Aorta (tissue), 5 donors: ENCODE results near the gene PERCC1. TPM values are rescaled to one million over a fixed set of nuclear protein-coding genes. Genes with fewer than 3 reads are reported as not detected.
"Not testable (repeated sequence)": the region's sequence is repeated elsewhere in the genome, so short reads cannot be mapped to it uniquely, and the experiment has no call there.

ENCODE experiments used
- ATAC-seq: fragments of 200-7000 bp; cut with Tn5 transposase; one replicate; pipeline ENCODE4 v1.9.1; 2022; ENCODE audit warnings: moderate library complexity; ENCODE audit not compliant: low FRiP score
- DNase-seq, 2 donors: peaks; one replicate each; pipeline ENCODE4 v3.0.0-alpha.2; 2020
- H3K27ac ChIP-seq, 2 donors: one replicate each; pipeline ENCODE4 v1.5.1; 2013; ENCODE audit warnings: low read length in 2 of 2, mild to moderate bottlenecking in 2 of 2, moderate library complexity in 2 of 2, control low read depth in 1 of 2, inconsistent platforms in 1 of 2, low read depth in 1 of 2
- H3K27me3 ChIP-seq, 2 donors: one replicate each; pipeline ENCODE4 v1.6.1; 2013; ENCODE audit warnings: control low read depth in 1 of 2, low read length in 1 of 2, mild to moderate bottlenecking in 1 of 2, moderate library complexity in 1 of 2; ENCODE audit not compliant: insufficient read depth in 2 of 2, control insufficient read depth in 1 of 2
- H3K36me3 ChIP-seq, 2 donors: one replicate each; pipeline ENCODE4 v1.6.1; 2013; ENCODE audit warnings: control low read depth in 1 of 2, low read length in 1 of 2, mild to moderate bottlenecking in 1 of 2; ENCODE audit not compliant: insufficient read depth in 2 of 2, control insufficient read depth in 1 of 2
- H3K4me1 ChIP-seq, 2 donors: one replicate each; pipeline ENCODE4 v1.6.1; 2013; ENCODE audit warnings: low read length in 2 of 2, control low read depth in 1 of 2, mild to moderate bottlenecking in 1 of 2, moderate library complexity in 1 of 2; ENCODE audit not compliant: insufficient read depth in 2 of 2, control insufficient read depth in 1 of 2
- H3K4me3 ChIP-seq, 2 donors: one replicate each; pipeline ENCODE4 v1.5.1; 2013; ENCODE audit warnings: low read length in 2 of 2, control low read depth in 1 of 2, mild to moderate bottlenecking in 1 of 2
- H3K9me3 ChIP-seq: one replicate; pipeline ENCODE4 v1.6.1; 2013; ENCODE audit warnings: mild to moderate bottlenecking, low read length; ENCODE audit not compliant: control insufficient read depth
- WGBS, 2 donors: extraction: QIAGEN DNeasy Blood & Tissue Kit; methylation state at CpG; one replicate each; pipeline ENCODE4 v1.1.7; 2013; 5-methylcytosine and 5-hydroxymethylcytosine counted together
- intact Hi-C, 2 donors: fragments of 100-400 bp; cut with DNase I; formaldehyde crosslinking; loops; one replicate each; pipeline versions ENCODE4 v1.14.2 to v1.15.0; 2022
- polyA plus RNA-seq, 2 donors: library from polyadenylated mRNA; stranded (reverse); fragments of 200-250 nt; gene quantifications; one replicate each; pipeline ENCODE4 v1.2.3, GENCODE V29; 2013
- total RNA-seq, 2 donors: library from RNA; stranded (reverse); fragmentation: NEBNext Ultra II Directional; extraction: Animal tissue kit (Norgen Biotek cat#: 25700); gene quantifications; one replicate each; pipeline ENCODE4 v1.2.1, GENCODE V29; 2021
- donor health status: healthy with polysubstance abuse.
- donor health status: Bipolar disorder and iron deficiency.
- donor health status: DM: no; HTN: no; CAD: no.
- donor health status: DM: no; HTN: no; CAD: no.
- donor health status: DM: yes; HTN: yes; CAD: no.

The PERCC1 gene
- total and polyA plus RNA-seq, 4 donors = not detected

- no peaks in the 10 kb centered on the region for H3K4me1 ChIP-seq
- intact Hi-C loops = no loop called here
- H3K36me3 ChIP-seq = no peaks in the 10 kb centered on the region
- DNase-seq (no peak), ATAC-seq (peak; percentile 20)
- peak overlapping the region; percentile 72 to 77 for H3K4me3 ChIP-seq
- no peaks in the 10 kb centered on the region for H3K9me3 ChIP-seq
- H3K27ac ChIP-seq = no peak overlapping the region
- H3K27me3 ChIP-seq = no peaks in the 10 kb centered on the region
- 9 to 11% methylated on average over 43 to 57 of the region's 57 CpGs for WGBS, 2 donors
These were observed 43.4 kb downstream of the PERCC1 start for GRCh38 chr16:1474082-1474795.

- 1% methylated on average over 86 to 99 of the region's 99 CpGs for WGBS, 2 donors
- no peaks in the 10 kb centered on the region for H3K4me1 ChIP-seq
- intact Hi-C loops = loop anchor here in 1 of 2 donors (5.0 kb wide), 1 partner anchor 137 kb away; the partner anchor contains the start of genes CRAMP1 and IFT140
These were observed 44.1 kb downstream of the PERCC1 start, which contains the start of gene CLCN7 for GRCh38 chr16:1474796-1475551. Gene CLCN7 (minus strand): TSS chr16:1475028. CDS start chr16:1474974, 54 bp downstream.

GRCh38 chr16:1475552-1476114 lies 44.8 kb downstream of the PERCC1 start:
- intact Hi-C loops = loop anchor here in 1 of 2 donors (5.0 kb wide), 1 partner anchor 137 kb away; the partner anchor contains the start of genes CRAMP1 and IFT140
- no peak for DNase-seq
- peak overlapping the region in 1 of 2 donors; percentile 14 for H3K27ac ChIP-seq
- no peaks in the 10 kb centered on the region for H3K9me3 ChIP-seq
- peak overlapping the region; percentile 70 to 78 for H3K4me3 ChIP-seq
- WGBS, 2 donors = 68 to 70% methylated on average over 15 of the region's 15 CpGs
- no peaks in the 10 kb centered on the region for H3K4me1 ChIP-seq
- H3K36me3 ChIP-seq = no peaks in the 10 kb centered on the region
- no peaks in the 10 kb centered on the region for H3K27me3 ChIP-seq
- no peak for ATAC-seq

More at GRCh38 chr16:1474796-1475551, 44.1 kb downstream of the PERCC1 start, which contains the start of gene CLCN7:
- Histone ChIP-seq H3K4me3 (peak within 1 kb of the TSS; percentile 72 to 78), H3K27me3 (no peaks in the 10 kb centered on the region), H3K9me3 (no peaks in the 10 kb centered on the region), H3K36me3 (no peaks in the 10 kb centered on the region), H3K27ac (peak within 1 kb of the TSS in 1 of 2 donors; percentile 14)
- ATAC-seq (peak; percentile 95), DNase-seq (peak; percentile 95 to 97)

GRCh38 chr16:1477033-1477432 lies 46.2 kb downstream of the PERCC1 start:
- no peaks in the 10 kb centered on the region for H3K36me3 ChIP-seq
- no peaks in the 10 kb centered on the region for H3K27me3 ChIP-seq
- DNase-seq (no peak), ATAC-seq (no peak)
- H3K4me1 ChIP-seq = no peaks in the 10 kb centered on the region
- H3K4me3 ChIP-seq = no peak overlapping the region
- H3K27ac ChIP-seq = no peak overlapping the region
- WGBS, 2 donors = 91% methylated on average over 10 of the region's 10 CpGs
- H3K9me3 ChIP-seq = no peaks in the 10 kb centered on the region
- intact Hi-C loops = loop anchor here in 1 of 2 donors (5.0 kb wide), 1 partner anchor 135 kb away; the partner anchor contains the start of genes CRAMP1 and IFT140

GRCh38 chr16:1478937-1479336 lies 48.1 kb downstream of the PERCC1 start:
- DNase-seq, H3K27me3 ChIP-seq, H3K4me3 ChIP-seq, H3K27ac ChIP-seq, H3K36me3 ChIP-seq, H3K9me3 ChIP-seq, ATAC-seq, H3K4me1 ChIP-seq: not testable (repeated sequence)
- intact Hi-C loops = loop anchor here in 1 of 2 donors (5.0 kb wide), 1 partner anchor 133 kb away; the partner anchor contains the start of genes CRAMP1 and IFT140
- 91 to 94% methylated on average over 9 of the region's 9 CpGs for WGBS, 2 donors

- H3K27me3 ChIP-seq = no peaks in the 10 kb centered on the region
- no peak overlapping the region for H3K27ac ChIP-seq
- WGBS, 2 donors = 79% methylated on average over 28 of the region's 28 CpGs
- ATAC-seq (no peak), DNase-seq (no peak)
- intact Hi-C loops = no loop called here
- no peaks in the 10 kb centered on the region for H3K36me3 ChIP-seq
- H3K4me3 ChIP-seq = no peak overlapping the region
- H3K9me3 ChIP-seq = no peaks in the 10 kb centered on the region
- H3K4me1 ChIP-seq = no peaks in the 10 kb centered on the region
These were observed 51.3 kb downstream of the PERCC1 start for GRCh38 chr16:1481906-1482835.
